NB4 (cell line): Measurements from ENCODE around the gene ZNF160.

Experiments
- DNase-seq: peaks from one replicate; pipeline ENCODE4 v3.0.0; 2010; ENCODE audit warnings: low read depth
- H3K4me3 ChIP-seq: one replicate; pipeline ENCODE4 v1.5.1; 2011; ENCODE audit warnings: mild to moderate bottlenecking, low read depth, low read length, moderate library complexity
- MAX ChIP-seq: IDR thresholded peaks from 2 replicates; pipeline ENCODE4 v1.6.1; 2011; ENCODE audit warnings: low read depth, low read length
- MYC ChIP-seq: IDR thresholded peaks from 2 replicates; pipeline ENCODE4 v1.6.1; 2011; ENCODE audit warnings: low read depth, low read length
- POLR2A ChIP-seq: IDR thresholded peaks from 2 replicates; pipeline ENCODE4 v1.6.1; 2011; ENCODE audit warnings: mild to moderate bottlenecking; ENCODE audit not compliant: insufficient read length; ENCODE audit errors: extremely low read depth
- TF ChIP-seq, protein P1 (sequence below): IDR thresholded peaks from one replicate; pipeline ENCODE4 v1.5.1; 2012; ENCODE audit warnings: low read depth, low read length

The ZNF160 gene

DNA sequence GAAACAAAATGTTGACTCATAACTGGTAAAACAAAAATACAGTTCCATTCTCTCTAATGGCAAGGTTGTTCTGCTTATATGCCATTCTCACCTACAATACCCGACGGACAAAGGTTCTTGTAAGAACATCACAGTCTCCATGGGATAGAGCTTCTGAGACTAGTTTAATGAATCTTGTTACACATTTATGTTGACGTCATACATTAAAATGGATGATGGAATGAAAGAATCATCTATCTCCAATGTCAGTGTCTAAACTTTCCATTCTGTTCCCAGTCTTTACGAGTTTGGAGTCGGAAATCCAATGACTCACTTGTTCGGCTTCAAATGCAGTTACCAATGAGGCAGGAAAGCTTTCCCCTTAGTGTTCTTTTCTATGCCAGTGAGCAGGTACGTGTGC, 17.7 kb downstream of the ZNF160 start:
- no peak for DNase-seq
- H3K4me3 ChIP-seq: no peak overlapping the region
- TF ChIP-seq MYC: no peak
- TF ChIP-seq, protein P1, sequence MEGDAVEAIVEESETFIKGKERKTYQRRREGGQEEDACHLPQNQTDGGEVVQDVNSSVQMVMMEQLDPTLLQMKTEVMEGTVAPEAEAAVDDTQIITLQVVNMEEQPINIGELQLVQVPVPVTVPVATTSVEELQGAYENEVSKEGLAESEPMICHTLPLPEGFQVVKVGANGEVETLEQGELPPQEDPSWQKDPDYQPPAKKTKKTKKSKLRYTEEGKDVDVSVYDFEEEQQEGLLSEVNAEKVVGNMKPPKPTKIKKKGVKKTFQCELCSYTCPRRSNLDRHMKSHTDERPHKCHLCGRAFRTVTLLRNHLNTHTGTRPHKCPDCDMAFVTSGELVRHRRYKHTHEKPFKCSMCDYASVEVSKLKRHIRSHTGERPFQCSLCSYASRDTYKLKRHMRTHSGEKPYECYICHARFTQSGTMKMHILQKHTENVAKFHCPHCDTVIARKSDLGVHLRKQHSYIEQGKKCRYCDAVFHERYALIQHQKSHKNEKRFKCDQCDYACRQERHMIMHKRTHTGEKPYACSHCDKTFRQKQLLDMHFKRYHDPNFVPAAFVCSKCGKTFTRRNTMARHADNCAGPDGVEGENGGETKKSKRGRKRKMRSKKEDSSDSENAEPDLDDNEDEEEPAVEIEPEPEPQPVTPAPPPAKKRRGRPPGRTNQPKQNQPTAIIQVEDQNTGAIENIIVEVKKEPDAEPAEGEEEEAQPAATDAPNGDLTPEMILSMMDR: no peak
- no peak for TF ChIP-seq POLR2A
- TF ChIP-seq MAX: no peak

- no peak overlapping the region for H3K4me3 ChIP-seq
- DNase-seq: no peak
- no peak for TF ChIP-seq POLR2A
- TF ChIP-seq MAX: no peak
- TF ChIP-seq, protein P1: no peak
- TF ChIP-seq MYC: no peak
Observed at GRCh38 chr19:53082929-53083328, 20.3 kb downstream of the ZNF160 start.

GRCh38 chr19:53079313-53079924, 23.8 kb downstream of the ZNF160 start:
- no peak overlapping the region for H3K4me3 ChIP-seq
- TF ChIP-seq MYC (no peak), MAX (no peak), POLR2A (no peak)
- TF ChIP-seq, protein P1: no peak
- no peak for DNase-seq

DNA sequence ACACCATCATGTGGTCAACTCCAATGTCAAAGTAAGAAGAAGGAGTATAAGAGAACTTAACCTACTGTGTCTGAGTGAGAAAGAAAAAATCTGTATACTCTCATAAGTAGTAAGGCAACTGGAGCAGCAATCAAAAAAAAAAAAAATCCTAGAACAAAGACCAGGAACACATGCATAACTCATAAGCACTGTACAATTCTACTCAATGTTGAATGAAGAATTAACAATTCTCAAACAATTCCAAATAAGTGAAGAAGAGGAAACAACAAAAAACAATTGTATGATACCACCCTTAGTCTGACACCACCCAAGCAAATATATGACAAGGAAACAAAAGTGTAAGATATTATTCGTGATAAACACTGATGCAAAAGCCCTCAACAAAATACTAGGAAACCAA, 24.6 kb downstream of the ZNF160 start:
- TF ChIP-seq, protein P1: no peak
- TF ChIP-seq MAX (no peak), MYC (no peak), POLR2A (no peak)
- no peak overlapping the region for H3K4me3 ChIP-seq
- DNase-seq: no peak

GRCh38 chr19:53076984-53077383, 26.2 kb downstream of the ZNF160 start:
- H3K4me3 ChIP-seq: no peak overlapping the region
- TF ChIP-seq MAX (no peak), MYC (no peak)
- TF ChIP-seq, protein P1: peak; percentile 46
- peak; percentile 53 for DNase-seq

DNA sequence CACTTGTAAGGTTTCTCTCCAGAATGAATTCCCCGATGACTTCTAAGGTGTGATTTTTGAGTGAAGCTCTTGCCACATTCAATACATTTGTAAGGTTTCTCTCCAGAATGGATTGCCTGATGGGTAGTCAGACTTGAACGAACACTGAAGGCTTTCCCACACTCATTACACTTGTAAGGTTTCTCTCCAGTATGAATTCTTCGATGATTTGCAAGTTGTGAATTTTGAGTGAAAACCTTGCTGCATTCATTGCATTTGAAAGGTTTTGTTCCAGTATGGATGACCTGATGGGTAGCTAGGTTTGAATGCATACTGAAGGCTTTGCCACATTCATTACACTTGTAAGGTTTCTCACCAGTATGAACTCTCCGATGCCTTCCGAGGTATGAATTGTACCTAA, 34.4 kb downstream of the ZNF160 start:
- no peak overlapping the region for H3K4me3 ChIP-seq
- TF ChIP-seq MAX: no peak
- no peak for TF ChIP-seq MYC
- no peak for TF ChIP-seq POLR2A
- TF ChIP-seq, protein P1: no peak
- DNase-seq: no peak
